GM18519 (cell line): ENCODE data around the gene MYLK.
"Not testable (repeated sequence)": the region's sequence is repeated elsewhere in the genome, so short reads cannot be mapped to it uniquely, and the experiment has no call there.

Experiments used
- ATAC-seq: cut with Tn5 transposase; IDR thresholded peaks from one replicate; pipeline ENCODE4 v1.9.1; 2021; ENCODE audit warnings: mild to moderate bottlenecking, moderate library complexity; ENCODE audit not compliant: unreplicated experiment, low FRiP score

MYLK gene

DNA sequence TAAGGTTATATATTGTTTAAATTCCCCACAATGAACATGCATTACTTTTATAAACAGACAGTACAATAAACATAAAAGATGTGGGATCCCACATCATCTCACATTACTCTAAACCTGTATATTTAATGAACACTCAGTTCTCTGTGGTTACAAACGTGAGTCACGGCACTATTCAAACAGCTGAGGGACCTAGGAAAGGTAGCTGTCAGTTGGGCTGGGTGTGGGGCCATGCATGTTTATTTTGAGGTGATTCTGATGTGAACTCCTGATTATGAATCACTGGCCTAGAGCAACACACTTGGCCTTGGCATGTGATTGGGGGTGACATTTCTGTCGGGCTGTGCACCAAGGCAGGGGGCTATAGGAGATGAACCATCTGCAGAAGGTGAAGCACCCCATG, 151.7 kb downstream of the MYLK start:
- no peak for ATAC-seq

DNA sequence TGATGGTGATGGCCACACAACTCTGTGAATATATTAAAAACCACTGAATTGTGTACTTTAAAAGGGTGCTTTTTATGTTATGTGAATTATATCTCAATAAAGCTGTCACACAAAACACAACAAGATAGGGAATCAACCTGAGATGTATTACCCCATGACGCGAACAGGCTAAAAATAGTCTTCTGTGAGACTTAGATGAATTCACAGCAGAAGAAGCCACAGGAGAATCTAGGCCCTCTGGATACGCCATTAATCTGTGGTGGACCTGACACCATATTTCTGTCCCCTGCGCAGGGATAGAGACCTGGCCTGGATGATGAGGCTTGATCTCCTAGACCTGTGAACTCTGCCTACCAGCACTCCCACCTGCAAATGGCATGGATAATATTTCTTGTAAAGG, 153.3 kb downstream of the MYLK start:
- ATAC-seq, result no peak

DNA sequence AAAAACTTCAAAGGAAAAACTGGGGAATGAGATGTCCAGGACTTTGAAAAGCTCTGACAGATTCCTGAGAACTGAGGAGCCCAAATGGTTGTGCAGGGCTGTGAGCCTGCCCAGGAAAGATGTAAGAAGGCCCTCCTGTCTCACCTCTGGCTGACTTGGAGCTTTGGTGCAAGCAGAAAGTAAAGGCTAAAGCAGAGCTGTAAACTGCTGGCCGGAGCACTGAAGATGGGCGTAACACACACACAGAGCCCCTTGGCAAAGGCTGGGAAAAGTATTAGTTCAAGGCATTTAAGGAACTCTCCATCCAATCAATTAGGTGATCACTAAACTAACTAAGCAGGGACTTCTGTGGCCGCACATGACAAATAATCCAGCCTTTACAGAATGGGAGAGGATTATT, 155.1 kb downstream of the MYLK start:
- ATAC-seq, result no peak

DNA sequence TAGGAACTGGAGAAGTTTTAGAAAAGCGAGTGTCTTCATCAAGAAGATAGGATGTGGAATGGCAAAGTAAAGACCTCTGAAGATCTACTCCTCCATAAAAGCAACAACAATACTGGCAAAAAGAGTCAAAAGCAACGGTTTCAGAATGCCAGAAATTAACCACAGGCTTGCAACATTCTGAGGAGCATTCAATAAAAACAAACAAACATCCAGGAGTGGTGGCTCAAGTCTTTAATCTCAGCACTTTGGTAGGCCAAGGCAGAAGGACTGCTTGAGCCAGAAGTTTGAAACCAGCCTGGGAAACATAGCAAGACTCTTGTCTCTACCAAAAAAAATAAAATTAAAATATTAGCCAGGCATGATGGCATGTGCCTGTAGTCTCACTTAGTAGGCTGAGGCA, 156.1 kb downstream of the MYLK start:
- no peak for ATAC-seq

GRCh38 chr3:123725652-123726400, 158.3 kb downstream of the MYLK start:
- ATAC-seq, result no peak

DNA sequence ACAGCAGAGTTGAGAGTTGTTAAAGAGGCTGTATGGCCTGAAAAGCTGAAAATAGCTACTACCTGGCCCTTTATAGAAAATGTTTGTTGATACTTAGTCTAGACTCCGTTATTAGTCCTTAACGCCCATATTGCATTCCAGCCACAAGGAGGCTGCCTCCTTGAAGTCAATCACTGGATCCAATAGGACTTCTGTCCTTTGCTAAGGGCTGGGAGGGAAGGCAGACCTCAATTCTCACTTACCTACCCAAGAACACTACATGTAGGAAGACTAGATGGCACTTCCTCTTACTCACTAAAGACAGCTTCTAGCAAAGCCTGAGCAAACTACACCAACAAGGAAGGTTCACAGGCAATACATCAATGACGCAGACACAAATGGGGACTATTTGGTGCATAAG, 159.8 kb downstream of the MYLK start:
- no peak for ATAC-seq

- ATAC-seq, result no peak
Observed at GRCh38 chr3:123723522-123724168, 160.5 kb downstream of the MYLK start.

DNA sequence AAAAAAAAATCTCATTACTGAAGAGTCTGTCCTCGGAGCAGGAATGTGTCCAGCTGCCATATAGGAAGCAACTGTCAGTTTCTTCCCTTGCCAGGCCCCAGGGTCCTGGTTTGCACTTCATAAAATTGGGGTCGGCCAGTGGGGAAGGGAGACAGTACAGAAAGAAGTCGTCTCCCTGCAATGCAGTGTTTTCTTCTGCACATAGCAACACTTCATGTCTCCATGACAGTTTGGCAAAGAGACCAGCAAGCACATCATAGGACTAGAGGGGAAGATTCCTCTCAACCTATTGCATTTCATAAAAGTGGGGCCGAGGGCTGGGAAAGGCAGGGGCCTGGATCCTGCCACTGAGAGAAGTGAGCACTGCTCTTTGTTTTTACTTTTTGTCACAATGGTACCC, 161.1 kb downstream of the MYLK start:
- ATAC-seq, result no peak

GRCh38 chr3:123722456-123722855, 161.7 kb downstream of the MYLK start:
- ATAC-seq, result no peak

DNA sequence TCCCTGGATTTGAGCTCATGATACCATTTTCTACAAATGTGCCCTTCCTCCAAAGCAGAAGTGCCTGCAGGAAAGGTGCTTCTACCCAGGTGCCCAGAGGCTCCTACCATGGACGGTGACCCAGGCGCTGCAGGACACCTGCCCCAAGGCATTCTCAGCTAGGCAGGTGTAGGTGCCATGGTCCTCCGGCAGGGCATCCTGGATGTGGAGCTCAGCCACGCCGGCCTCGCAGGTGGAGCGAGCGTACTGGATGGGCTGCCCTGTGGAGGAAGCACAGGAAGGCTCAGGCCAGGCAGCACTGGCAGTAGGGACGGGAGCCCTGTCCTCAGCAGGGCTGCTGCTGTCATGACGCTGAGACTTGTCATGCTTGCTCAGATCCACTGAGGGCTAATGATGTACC, 162.1 kb downstream of the MYLK start:
- no peak for ATAC-seq

DNA sequence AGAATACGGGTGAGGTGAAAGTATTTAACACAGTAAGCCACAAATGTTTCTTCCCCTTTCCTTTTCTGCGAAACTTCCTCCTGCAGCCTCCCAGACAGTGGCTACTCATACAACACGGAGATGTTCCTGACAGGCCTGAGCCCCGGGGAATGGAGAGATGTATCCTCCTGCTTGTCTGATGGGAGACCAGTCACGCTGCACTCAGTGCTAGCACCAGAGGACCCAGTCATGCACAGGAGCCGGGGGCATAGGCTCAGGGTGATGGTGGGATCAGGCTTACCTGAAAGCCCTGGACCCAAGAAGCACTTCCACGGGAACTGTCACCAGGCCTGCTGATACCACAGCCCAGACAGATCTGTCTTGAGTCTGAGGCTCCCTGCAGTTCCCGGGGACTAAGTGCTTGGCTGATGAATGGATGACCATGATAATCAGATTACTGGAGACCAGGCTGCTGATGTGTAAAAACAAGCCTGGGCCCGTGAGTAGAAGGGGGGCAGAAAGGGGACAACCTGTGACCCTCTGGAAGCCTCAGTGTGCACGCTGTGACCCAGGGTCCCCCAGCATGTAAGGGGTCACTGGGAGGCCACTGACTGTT, 162.9 kb downstream of the MYLK start:
- not testable (repeated sequence) for ATAC-seq

GRCh38 chr3:123720638-123721037, 163.5 kb downstream of the MYLK start:
- no peak for ATAC-seq

- ATAC-seq, result no peak
Observed at GRCh38 chr3:123719862-123720453, 164.2 kb downstream of the MYLK start.

- ATAC-seq, result not testable (repeated sequence)
Observed at GRCh38 chr3:123719061-123719756, 164.9 kb downstream of the MYLK start.

DNA sequence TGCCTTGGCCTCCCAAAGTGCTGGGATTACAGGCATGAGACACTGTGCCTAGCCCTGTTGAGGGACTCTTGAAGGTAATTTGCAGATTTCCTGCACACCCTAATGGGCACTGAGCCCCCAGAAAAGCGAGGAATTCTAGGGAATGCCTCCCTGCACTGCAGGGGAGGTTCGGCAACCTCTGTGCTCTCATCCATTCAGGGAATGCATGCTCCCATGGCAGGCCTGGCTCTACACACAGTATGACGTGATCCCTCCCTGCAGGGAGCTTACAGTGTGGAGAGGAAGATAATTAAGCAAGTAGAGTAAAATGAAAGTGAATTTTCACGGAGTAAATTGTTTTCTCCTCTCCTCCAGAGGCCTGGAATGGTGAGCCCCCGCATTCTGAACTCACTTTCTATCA, 166.0 kb downstream of the MYLK start:
- ATAC-seq, result no peak

DNA sequence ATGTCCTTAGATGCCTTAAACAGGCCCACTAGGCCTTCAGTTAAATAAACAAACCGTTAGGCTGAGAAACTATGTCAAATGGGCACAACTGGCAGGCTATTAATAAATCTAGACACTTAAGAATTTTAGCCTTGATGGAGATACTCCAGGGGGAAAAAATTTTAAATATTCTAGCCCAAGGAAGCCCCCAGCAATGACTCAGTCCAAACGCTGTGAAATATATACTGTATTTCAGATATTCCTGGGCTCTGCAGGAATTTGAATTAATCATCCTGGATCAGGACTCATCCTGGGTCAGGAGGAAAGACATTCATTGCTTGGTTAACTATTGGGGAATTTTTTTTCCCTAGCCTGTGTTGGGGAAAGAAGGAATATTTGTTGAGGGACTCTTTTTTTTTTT, 166.7 kb downstream of the MYLK start:
- ATAC-seq, result not testable (repeated sequence)

GRCh38 chr3:123716411-123716810, 167.7 kb downstream of the MYLK start:
- ATAC-seq, result no peak

DNA sequence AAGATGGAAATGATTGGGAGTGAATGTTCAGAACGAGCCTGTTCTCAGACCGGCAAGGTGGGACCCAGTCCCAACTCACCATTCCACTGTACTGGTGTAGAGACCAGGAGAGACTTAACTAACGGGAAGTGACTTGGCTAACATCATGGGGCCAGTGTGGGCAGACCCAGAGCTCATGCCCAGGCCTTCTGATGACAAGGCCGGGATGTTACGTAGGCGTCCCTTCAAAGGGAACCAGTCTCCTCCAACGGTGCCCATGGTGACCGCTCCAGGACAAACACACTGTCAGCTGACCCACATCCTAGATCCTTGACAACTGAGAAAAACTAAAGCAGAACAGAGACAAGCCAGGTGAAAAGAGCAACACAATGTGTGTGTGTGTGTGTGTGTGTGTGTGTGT, 170.9 kb downstream of the MYLK start:
- no peak for ATAC-seq

- ATAC-seq, result no peak
Observed at GRCh38 chr3:123712077-123712860, 171.9 kb downstream of the MYLK start.

- ATAC-seq, result no peak
Observed at GRCh38 chr3:123711356-123711755, 172.8 kb downstream of the MYLK start.
